ENCODE data around the gene NRCAM.
A peak's percentile ranks its signal among the peaks of the same experiment; 100 is the strongest.
"Not testable (repeated sequence)": the region's sequence is repeated elsewhere in the genome, so short reads cannot be mapped to it uniquely, and the experiment has no call there.

The NRCAM gene

DNA sequence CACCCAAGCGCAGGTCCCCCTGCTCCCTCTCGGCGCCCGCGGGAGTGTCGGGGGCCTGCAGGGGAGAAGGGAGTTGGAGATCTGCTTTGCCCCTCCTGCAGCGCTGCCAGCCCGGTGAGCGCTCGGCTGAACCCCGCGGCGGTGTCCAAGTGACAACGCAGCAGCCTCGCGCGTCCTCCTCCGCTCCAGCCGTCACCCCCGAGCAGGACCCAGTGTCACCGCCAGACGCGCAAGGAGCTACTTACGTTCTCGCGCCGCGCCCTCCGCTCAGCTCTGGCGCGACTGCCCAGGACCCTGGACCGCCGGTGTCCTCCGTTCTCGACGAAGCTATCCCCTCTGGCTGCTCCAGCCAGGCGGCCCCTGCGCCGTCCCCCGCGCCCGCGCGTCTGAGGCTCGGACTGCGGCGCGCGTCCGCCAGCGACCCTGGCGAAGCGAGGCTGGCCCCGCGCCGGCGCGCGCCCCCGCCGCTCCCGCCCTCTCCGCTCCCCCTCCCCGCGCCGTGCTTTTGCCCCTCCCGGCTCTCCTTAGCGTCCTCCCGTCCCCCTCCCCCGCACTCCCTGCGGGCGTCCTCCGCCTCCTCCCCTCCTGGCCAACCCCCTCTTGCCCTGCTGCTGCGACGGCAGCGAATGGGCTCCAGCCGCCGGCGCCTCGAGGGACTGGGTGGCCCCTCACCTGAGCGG, at the start of gene NRCAM:
NRCAM (minus strand) TSS at position 439 of the 680 bp plus-strand sequence. CDS start 216,372 bp downstream, outside the sequence.
- H3K36me3 ChIP-seq (ENCODE audit: control insufficient read depth, insufficient read depth, low read length) = no peaks in the 10 kb centered on the region
- H3K4me3 ChIP-seq (ENCODE audit: low read depth, low read length) = peak within 1 kb of the TSS; percentile 84
- peaks cover 45% of the 10 kb centered on the region for H3K27me3 ChIP-seq (ENCODE audit: control insufficient read depth, insufficient read depth, low read length)
- peaks cover 9% of the 10 kb centered on the region for H3K4me1 ChIP-seq (ENCODE audit: control insufficient read depth, insufficient read depth, low read length)
- H3K9me3 ChIP-seq (ENCODE audit: control insufficient read depth, insufficient read depth, low read length) = no peaks in the 10 kb centered on the region
- no peak within 1 kb of the TSS for H3K9ac ChIP-seq (ENCODE audit: low read depth, low read length)

DNA sequence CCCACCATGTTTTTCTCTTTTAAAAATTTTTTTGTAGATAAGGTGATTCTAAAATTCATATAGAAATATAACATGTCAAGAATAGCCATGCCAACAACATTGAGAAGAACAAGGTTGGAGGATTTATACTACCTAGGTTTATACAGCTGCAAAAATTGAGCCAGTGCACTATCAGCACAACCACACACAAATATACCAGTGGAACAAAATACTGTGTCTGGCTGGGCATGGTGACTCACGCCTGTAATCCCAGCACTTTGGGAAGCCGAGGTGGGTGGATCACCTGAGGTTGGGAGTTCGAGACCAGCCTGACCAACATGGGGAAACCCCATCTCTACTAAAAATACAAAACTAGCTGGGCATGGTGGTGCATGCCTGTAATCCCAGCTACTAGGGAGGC, 48.3 kb upstream of the NRCAM start:
- not testable (repeated sequence) for H3K36me3 ChIP-seq (ENCODE audit: control insufficient read depth, insufficient read depth, low read length); H3K27me3 ChIP-seq (ENCODE audit: control insufficient read depth, insufficient read depth, low read length); H3K4me1 ChIP-seq (ENCODE audit: control insufficient read depth, insufficient read depth, low read length)

DNA sequence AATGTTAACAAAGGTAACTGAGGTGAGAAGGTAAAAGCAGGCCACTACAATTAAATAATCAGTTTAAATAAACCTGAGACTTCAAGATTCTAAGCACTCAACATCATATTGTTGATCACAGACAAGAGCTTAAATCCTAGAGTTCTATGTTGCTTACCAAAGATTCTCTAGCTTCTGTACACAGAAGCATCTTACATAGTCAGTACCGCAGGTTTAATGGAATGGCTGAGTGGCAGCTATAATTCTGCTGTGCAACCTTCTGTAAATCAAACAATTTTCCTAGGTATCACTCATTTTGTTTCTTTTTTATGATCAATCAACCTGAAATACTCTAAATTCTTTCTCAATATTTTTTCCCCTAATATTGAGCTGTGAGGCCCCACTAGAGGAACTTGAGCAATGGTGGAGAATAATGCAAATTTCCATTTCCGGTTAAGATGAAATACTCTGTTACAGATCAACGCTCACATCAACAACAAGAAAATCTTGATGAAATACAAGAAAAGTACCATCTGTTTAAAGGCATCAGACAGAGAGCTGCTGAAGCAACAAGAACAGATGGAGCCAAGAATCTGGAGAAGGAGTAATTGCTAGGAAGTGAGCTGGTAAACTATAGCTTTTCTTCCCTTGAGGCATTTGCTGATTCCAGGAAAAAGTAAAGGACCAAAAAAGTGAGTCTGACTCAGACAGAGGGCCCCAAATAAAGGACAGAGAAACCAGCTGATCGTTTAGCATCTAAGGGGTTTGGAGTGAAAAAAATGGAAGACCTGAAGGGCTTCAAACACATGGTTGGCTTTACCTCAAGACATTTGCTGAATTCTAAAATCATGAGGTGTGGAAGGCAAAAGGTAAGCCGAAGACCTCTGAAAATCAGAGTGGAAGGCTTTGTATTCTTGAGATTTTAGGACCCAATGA, 47.1 kb upstream of the NRCAM start:
- no peak overlapping the region for H3K9ac ChIP-seq (ENCODE audit: low read depth, low read length)
- H3K9me3 ChIP-seq (ENCODE audit: control insufficient read depth, insufficient read depth, low read length) = no peaks in the 10 kb centered on the region
- H3K4me1 ChIP-seq (ENCODE audit: control insufficient read depth, insufficient read depth, low read length) = no peaks in the 10 kb centered on the region
- H3K36me3 ChIP-seq (ENCODE audit: control insufficient read depth, insufficient read depth, low read length) = no peaks in the 10 kb centered on the region
- H3K27me3 ChIP-seq (ENCODE audit: control insufficient read depth, insufficient read depth, low read length) = no peaks in the 10 kb centered on the region
- no peak overlapping the region for H3K4me3 ChIP-seq (ENCODE audit: low read depth, low read length)

More for the DNA sequence above, 48.3 kb upstream of the NRCAM start:
- not testable (repeated sequence) for H3K4me3 ChIP-seq (ENCODE audit: low read depth, low read length); H3K9ac ChIP-seq (ENCODE audit: low read depth, low read length); H3K9me3 ChIP-seq (ENCODE audit: control insufficient read depth, insufficient read depth, low read length)

DNA sequence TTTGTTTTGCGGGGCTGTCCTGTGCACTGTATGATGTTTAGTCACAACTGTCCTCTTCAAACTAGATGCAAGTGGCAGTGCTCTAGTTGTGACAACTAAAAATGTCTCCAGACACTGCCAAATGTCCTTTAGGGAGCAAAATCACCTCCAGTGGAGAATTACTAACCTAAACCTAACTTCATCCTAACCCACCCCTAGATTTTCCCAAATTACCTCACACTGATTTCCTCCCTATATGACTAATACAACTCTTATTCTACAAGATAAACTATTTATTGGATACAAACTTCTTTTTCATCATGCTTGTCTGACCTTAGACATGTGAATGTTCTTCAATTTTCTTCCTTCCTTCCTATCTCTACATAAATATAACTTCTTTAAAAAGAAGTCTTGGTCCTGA, 43.3 kb upstream of the NRCAM start:
- H3K36me3 ChIP-seq (ENCODE audit: control insufficient read depth, insufficient read depth, low read length) = no peaks in the 10 kb centered on the region

DNA sequence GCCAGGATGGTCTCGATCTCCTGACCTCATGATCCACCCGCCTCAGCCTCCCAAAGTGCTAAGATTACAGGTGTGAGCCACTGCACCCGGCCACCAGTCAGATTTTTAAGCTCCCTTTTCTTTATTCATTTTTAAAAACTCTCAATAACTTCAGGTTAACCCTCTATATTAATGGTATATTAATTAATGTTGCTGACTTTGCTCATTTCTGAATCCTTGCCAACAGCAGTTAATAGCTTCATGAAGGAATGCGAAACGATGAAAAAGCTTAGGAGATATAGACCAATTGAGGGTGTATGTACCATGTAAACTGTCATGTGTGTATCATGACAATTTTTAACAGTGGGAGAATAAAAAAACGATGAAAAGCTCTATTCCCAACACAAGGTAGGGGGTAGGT, 42.2 kb upstream of the NRCAM start:
- Histone ChIP-seq H3K9ac (ENCODE audit: low read depth, low read length) (no peak overlapping the region), H3K27me3 (ENCODE audit: control insufficient read depth, insufficient read depth, low read length) (no peaks in the 10 kb centered on the region), H3K4me1 (ENCODE audit: control insufficient read depth, insufficient read depth, low read length) (no peaks in the 10 kb centered on the region)

More for the DNA sequence above, 43.3 kb upstream of the NRCAM start:
- no peaks in the 10 kb centered on the region for H3K27me3 ChIP-seq (ENCODE audit: control insufficient read depth, insufficient read depth, low read length)
- no peaks in the 10 kb centered on the region for H3K4me1 ChIP-seq (ENCODE audit: control insufficient read depth, insufficient read depth, low read length)
- H3K4me3 ChIP-seq (ENCODE audit: low read depth, low read length) = no peak overlapping the region
- no peaks in the 10 kb centered on the region for H3K9me3 ChIP-seq (ENCODE audit: control insufficient read depth, insufficient read depth, low read length)
- H3K9ac ChIP-seq (ENCODE audit: low read depth, low read length) = no peak overlapping the region

DNA sequence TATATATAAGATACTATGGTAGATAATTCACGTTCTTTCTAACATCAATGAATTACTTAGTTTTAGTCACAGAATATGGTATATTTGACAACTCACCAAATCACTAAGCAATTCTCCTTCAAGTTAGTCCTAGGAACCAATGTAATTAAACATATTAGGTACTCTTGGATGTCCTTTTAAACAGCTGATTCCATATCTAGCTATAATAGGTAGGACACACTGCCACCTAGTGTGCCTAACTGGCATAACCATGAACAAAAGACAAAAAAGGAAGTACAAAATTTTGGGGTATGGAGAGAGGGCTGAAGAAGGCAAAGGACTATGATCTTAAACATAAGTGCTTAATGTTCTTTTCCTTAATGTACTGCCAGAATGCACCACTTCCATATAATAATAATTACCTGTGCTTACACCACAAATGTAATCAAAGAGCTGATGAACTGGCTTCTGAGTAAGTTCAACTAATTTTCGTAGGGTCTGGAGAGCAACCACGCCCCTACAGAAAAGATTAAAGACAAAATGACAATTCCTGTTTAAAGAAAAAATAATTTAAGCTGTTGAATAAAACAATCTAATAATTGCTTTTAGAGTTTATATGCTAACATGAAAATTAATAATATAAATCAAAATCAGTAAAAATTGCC, 41.0 kb upstream of the NRCAM start:
- Histone ChIP-seq H3K4me1 (ENCODE audit: control insufficient read depth, insufficient read depth, low read length) (no peaks in the 10 kb centered on the region), H3K27me3 (ENCODE audit: control insufficient read depth, insufficient read depth, low read length) (no peaks in the 10 kb centered on the region), H3K4me3 (ENCODE audit: low read depth, low read length) (no peak overlapping the region), H3K36me3 (ENCODE audit: control insufficient read depth, insufficient read depth, low read length) (no peaks in the 10 kb centered on the region), H3K9ac (ENCODE audit: low read depth, low read length) (no peak overlapping the region), H3K9me3 (ENCODE audit: control insufficient read depth, insufficient read depth, low read length) (no peaks in the 10 kb centered on the region)

More for the DNA sequence above, 42.2 kb upstream of the NRCAM start:
- Histone ChIP-seq H3K9me3 (ENCODE audit: control insufficient read depth, insufficient read depth, low read length) (no peaks in the 10 kb centered on the region), H3K4me3 (ENCODE audit: low read depth, low read length) (no peak overlapping the region), H3K36me3 (ENCODE audit: control insufficient read depth, insufficient read depth, low read length) (no peaks in the 10 kb centered on the region)

DNA sequence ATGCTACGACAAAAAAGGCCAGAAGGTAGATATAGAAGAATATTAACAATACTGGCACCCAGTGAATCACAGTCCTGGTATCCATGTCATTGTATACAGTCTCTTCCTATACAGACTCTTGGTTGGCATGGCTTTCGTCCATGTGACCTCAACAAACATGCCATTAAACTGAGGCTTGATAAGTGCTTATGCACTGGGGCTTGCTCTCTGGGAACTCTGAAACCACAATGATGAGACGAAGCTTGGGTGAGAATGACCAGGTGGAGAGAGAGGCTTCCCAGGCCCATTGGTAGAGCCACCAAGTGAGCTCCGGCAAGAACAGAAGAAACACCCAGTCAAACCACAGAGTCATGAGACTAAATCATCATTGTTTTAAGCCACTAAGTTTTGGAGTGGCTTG, 36.5 kb upstream of the NRCAM start:
- Histone ChIP-seq H3K4me1 (ENCODE audit: control insufficient read depth, insufficient read depth, low read length) (no peaks in the 10 kb centered on the region), H3K27me3 (ENCODE audit: control insufficient read depth, insufficient read depth, low read length) (no peaks in the 10 kb centered on the region), H3K4me3 (ENCODE audit: low read depth, low read length) (no peak overlapping the region), H3K36me3 (ENCODE audit: control insufficient read depth, insufficient read depth, low read length) (no peaks in the 10 kb centered on the region), H3K9ac (ENCODE audit: low read depth, low read length) (no peak overlapping the region), H3K9me3 (ENCODE audit: control insufficient read depth, insufficient read depth, low read length) (no peaks in the 10 kb centered on the region)

DNA sequence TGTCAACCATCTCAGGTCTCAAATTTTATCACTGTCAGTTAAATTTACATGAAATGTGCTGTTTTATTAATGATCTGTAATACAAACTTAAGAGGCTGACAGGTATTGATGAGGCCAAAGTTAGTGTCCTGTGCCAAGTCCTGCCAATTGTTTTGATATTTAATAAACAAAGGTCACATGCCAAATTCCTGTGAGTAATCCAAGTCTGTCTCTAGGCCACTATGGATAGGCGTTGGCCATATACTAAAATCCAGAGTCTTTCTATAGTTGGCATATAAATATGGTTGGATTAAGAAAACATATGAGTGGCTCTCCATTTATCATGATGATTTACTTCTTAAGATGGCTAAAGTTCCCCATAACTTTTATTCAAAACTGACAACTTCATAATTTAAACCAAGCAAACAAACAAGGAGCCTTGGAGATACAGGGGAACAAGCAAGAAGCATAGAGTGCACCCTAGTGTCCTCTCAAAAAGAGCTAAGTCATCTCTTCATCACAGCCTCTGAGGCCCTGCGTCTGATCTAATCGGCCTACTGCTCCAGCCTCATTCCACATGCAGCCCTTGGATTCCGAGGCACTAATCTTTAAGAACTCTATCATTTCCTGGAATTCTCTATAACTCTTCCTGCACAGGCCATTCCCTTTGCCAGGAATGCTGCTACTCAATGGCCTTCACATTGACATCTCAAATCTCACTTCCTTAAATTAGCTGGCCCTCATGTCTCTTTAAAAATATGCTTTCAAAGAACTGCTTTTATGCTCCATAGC, 32.7 kb upstream of the NRCAM start:
- H3K9ac ChIP-seq (ENCODE audit: low read depth, low read length) = peak overlapping the region; percentile 16
- no peak overlapping the region for H3K4me3 ChIP-seq (ENCODE audit: low read depth, low read length)
- no peaks in the 10 kb centered on the region for H3K9me3 ChIP-seq (ENCODE audit: control insufficient read depth, insufficient read depth, low read length)
- no peaks in the 10 kb centered on the region for H3K36me3 ChIP-seq (ENCODE audit: control insufficient read depth, insufficient read depth, low read length)
- H3K27me3 ChIP-seq (ENCODE audit: control insufficient read depth, insufficient read depth, low read length) = no peaks in the 10 kb centered on the region
- H3K4me1 ChIP-seq (ENCODE audit: control insufficient read depth, insufficient read depth, low read length) = no peaks in the 10 kb centered on the region

DNA sequence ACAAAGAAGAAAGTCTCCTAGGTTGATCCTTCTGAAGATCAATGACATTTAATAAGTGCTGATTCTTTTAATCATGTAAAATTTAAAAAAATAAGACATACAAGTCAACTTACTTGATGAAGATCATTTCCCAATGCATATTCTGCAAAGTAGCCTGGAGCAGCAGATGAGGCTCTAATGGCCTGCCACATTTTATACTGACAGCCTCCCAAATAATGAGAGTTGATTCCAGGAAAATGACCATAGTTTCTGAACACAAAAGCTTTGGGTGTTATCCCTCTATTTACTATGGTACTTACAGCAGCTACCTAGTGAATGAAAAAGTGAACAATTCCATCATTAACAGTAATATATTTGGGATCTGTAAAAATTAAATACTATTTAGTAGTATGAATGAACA, 31.4 kb upstream of the NRCAM start:
- H3K9me3 ChIP-seq (ENCODE audit: control insufficient read depth, insufficient read depth, low read length) = no peaks in the 10 kb centered on the region
- no peaks in the 10 kb centered on the region for H3K36me3 ChIP-seq (ENCODE audit: control insufficient read depth, insufficient read depth, low read length)
- H3K9ac ChIP-seq (ENCODE audit: low read depth, low read length) = no peak overlapping the region
- H3K27me3 ChIP-seq (ENCODE audit: control insufficient read depth, insufficient read depth, low read length) = no peaks in the 10 kb centered on the region
- H3K4me1 ChIP-seq (ENCODE audit: control insufficient read depth, insufficient read depth, low read length) = no peaks in the 10 kb centered on the region
- H3K4me3 ChIP-seq (ENCODE audit: low read depth, low read length) = no peak overlapping the region

DNA sequence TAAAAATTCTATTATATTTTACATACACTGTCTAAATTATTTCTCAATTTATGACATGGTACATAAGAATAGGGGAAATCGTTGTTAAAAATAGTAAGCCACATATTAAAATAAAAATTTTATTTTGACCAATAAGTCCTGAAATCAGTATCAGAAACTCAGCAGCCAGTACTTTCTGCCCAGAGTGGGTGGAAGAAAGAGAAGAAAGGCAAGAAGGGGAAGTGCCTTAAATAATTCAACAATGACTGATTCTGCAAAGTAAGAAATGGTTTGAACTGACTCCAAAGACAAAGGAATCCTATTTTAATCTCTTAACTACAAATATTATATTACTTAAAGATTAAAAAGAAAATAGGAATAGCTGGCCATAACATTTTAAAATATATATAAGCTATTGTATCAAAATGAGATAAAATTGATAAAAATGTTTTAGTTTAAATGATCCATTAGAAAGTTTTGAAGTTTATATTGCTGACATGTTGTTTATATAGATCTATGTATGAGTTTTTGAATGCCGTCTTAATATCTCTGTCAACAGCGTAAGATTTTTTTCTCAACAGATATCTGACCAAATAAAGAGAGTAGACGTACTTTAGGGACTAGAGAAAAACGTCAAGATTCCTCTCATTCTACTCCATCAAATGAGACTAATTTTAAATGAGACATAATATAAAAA, 30.2 kb upstream of the NRCAM start:
- H3K4me1 ChIP-seq (ENCODE audit: control insufficient read depth, insufficient read depth, low read length) = no peaks in the 10 kb centered on the region
- H3K9ac ChIP-seq (ENCODE audit: low read depth, low read length) = no peak overlapping the region
- no peak overlapping the region for H3K4me3 ChIP-seq (ENCODE audit: low read depth, low read length)
- H3K9me3 ChIP-seq (ENCODE audit: control insufficient read depth, insufficient read depth, low read length) = no peaks in the 10 kb centered on the region
- no peaks in the 10 kb centered on the region for H3K36me3 ChIP-seq (ENCODE audit: control insufficient read depth, insufficient read depth, low read length)
- H3K27me3 ChIP-seq (ENCODE audit: control insufficient read depth, insufficient read depth, low read length) = no peaks in the 10 kb centered on the region

DNA sequence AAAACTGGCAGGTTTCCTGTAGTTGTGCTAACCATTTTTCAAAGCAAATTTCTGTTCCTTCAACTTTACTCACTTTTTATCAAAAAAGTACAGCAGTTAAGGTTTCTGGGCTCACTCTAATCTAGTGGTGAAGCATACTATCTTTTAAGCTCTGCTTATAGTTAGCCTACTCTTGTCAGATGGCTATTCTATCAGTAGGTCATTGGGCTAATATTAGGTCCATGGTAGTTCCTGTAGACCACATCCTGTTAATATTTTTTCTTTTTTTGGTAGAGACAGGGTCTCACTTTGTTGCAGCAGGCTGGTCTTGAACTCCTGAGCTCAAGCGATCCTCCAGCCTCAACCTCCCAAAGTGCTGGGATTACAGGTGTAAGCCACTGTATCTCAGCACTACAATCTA, 27.9 kb upstream of the NRCAM start:
- H3K4me3 ChIP-seq (ENCODE audit: low read depth, low read length) = no peak overlapping the region
- H3K9ac ChIP-seq (ENCODE audit: low read depth, low read length) = no peak overlapping the region
- H3K4me1 ChIP-seq (ENCODE audit: control insufficient read depth, insufficient read depth, low read length) = no peaks in the 10 kb centered on the region
- H3K9me3 ChIP-seq (ENCODE audit: control insufficient read depth, insufficient read depth, low read length) = no peaks in the 10 kb centered on the region
- H3K27me3 ChIP-seq (ENCODE audit: control insufficient read depth, insufficient read depth, low read length) = no peaks in the 10 kb centered on the region
- H3K36me3 ChIP-seq (ENCODE audit: control insufficient read depth, insufficient read depth, low read length) = no peaks in the 10 kb centered on the region

Data from iPS-15b (cell line).